Upper lobe of left lung (tissue), 4 donors: ENCODE results near the gene MAP2K5.

ENCODE experiments used
- EP300 ChIP-seq, 4 donors: sonication (generic); formaldehyde crosslinking; IDR thresholded peaks; one replicate each; pipeline ENCODE4 v1.5.1; 2017; ENCODE audit warnings: antibody characterized with exemption in 4 of 4, control low read depth in 2 of 4
- POLR2A ChIP-seq, 4 donors: fragments of 450-650 bp; IDR thresholded peaks; one replicate each; pipeline ENCODE4 v1.5.1; 2016 to 2017; ENCODE audit warnings: antibody characterized with exemption in 4 of 4, mild to moderate bottlenecking in 2 of 4
- POLR2AphosphoS5 ChIP-seq, 2 donors: sonication (generic); formaldehyde crosslinking; IDR thresholded peaks; one replicate each; pipeline ENCODE4 v1.5.1; 2017; ENCODE audit warnings: antibody characterized with exemption in 2 of 2
- TF ChIP-seq, protein P1 (sequence below), 6 experiments: fragments of 450-650 bp in 4 of 6; fragments of 200-600 bp in 2 of 6; sonication (generic) in 2 of 6; IDR thresholded peaks; one replicate each; pipeline ENCODE4 v1.5.1; 2016 to 2019; ENCODE audit warnings: antibody characterized with exemption in 6 of 6

DNA sequence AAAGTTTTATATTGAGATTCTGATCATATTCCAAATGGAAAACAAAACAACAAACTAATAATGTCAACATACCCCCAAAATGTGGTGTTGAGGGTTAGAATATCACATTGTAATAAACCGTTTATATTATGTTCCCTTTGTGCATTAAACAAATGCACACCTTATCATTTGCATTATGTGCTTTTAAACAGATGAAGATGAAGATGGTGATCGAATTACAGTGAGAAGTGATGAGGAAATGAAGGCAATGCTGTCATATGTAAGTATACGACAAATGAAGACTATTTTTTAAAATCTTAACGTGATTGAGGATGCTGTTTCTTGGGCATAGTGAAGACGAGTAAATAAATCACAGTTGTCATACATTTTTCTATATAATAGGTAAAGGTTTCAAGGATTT lies 20.6 kb downstream of the MAP2K5 start:
- TF ChIP-seq, protein P1, sequence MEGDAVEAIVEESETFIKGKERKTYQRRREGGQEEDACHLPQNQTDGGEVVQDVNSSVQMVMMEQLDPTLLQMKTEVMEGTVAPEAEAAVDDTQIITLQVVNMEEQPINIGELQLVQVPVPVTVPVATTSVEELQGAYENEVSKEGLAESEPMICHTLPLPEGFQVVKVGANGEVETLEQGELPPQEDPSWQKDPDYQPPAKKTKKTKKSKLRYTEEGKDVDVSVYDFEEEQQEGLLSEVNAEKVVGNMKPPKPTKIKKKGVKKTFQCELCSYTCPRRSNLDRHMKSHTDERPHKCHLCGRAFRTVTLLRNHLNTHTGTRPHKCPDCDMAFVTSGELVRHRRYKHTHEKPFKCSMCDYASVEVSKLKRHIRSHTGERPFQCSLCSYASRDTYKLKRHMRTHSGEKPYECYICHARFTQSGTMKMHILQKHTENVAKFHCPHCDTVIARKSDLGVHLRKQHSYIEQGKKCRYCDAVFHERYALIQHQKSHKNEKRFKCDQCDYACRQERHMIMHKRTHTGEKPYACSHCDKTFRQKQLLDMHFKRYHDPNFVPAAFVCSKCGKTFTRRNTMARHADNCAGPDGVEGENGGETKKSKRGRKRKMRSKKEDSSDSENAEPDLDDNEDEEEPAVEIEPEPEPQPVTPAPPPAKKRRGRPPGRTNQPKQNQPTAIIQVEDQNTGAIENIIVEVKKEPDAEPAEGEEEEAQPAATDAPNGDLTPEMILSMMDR (IDR thresholded peaks at IDR 0.05), result no peak
- no peak for TF ChIP-seq POLR2A (IDR thresholded peaks at IDR 0.05)
- TF ChIP-seq POLR2AphosphoS5 (IDR thresholded peaks at IDR 0.05), result no peak
- no peak for TF ChIP-seq EP300 (IDR thresholded peaks at IDR 0.05)
